Osteoblast (primary cell): ENCODE results near the gene TMEM63C. TPM values are rescaled to one million over a fixed set of nuclear protein-coding genes. Genes with fewer than 3 reads are reported as not detected.

Source experiments
- DNase-seq: peaks from one replicate; pipeline ENCODE4 v3.0.0; 2011; ENCODE audit warnings: low spot score, mixed read lengths; ENCODE audit not compliant: insufficient read length; ENCODE audit errors: missing footprints
- H2AFZ ChIP-seq: 2 replicates; pipeline ENCODE4 v1.6.0; 2011; ENCODE audit warnings: mild to moderate bottlenecking, low read length
- H3K27ac ChIP-seq: 2 replicates; pipeline ENCODE4 v1.5.1; 2011; ENCODE audit warnings: mild to moderate bottlenecking, low read depth, low read length, moderate library complexity
- H3K27me3 ChIP-seq: 2 replicates; pipeline ENCODE4 v1.6.0; 2012; ENCODE audit warnings: mild to moderate bottlenecking, control low read depth, inconsistent platforms, low read length, moderate library complexity; ENCODE audit not compliant: insufficient read depth
- H3K36me3 ChIP-seq: 2 replicates; pipeline ENCODE4 v1.5.1; 2011; ENCODE audit warnings: mild to moderate bottlenecking, low read length, control low read depth, moderate library complexity; ENCODE audit not compliant: insufficient read depth
- H3K4me1 ChIP-seq: 2 replicates; pipeline ENCODE4 v1.5.1; 2011; ENCODE audit warnings: mild to moderate bottlenecking, low read length, control low read depth, moderate library complexity; ENCODE audit not compliant: insufficient read depth
- H3K4me2 ChIP-seq: 2 replicates; pipeline ENCODE4 v1.6.0; 2011; ENCODE audit warnings: mild to moderate bottlenecking, low read length; ENCODE audit not compliant: insufficient read depth
- H3K4me3 ChIP-seq: fragments of 200-600 bp; sonication (generic); 3 replicates; pipeline ENCODE4 v1.5.1; 2012; ENCODE audit warnings: mild to moderate bottlenecking, low read length, inconsistent platforms; ENCODE audit not compliant: insufficient read depth
- H3K79me2 ChIP-seq: 2 replicates; pipeline ENCODE4 v1.6.0; 2012; ENCODE audit warnings: mild to moderate bottlenecking, low read length, control low read depth, inconsistent platforms; ENCODE audit not compliant: insufficient read depth
- H3K9me3 ChIP-seq: 2 replicates; pipeline ENCODE4 v1.5.1; 2011; ENCODE audit warnings: low read depth, low read length, control low read depth
- H4K20me1 ChIP-seq: 2 replicates; pipeline ENCODE4 v1.6.0; 2012; ENCODE audit warnings: mild to moderate bottlenecking, low read length, control low read depth; ENCODE audit not compliant: insufficient read depth
- CTCF ChIP-seq: IDR thresholded peaks from 2 replicates; pipeline ENCODE4 v1.5.1; 2011; ENCODE audit warnings: mild to moderate bottlenecking, low read depth, low read length, moderate library complexity; ENCODE audit errors: extremely low read depth
- total RNA-seq: library from RNA; depleted of rRNA; stranded (reverse); fragments of >200 nt; gene quantifications from 2 replicates; pipeline ENCODE4 v1.2.3, GENCODE V29; 2012

Gene TMEM63C
- total RNA-seq, 1 donor: 0.72 TPM

- no peak for TF ChIP-seq CTCF
- DNase-seq: no peak
- Histone ChIP-seq H2AFZ (no peak overlapping the region), H3K79me2 (no peaks in the 10 kb centered on the region), H3K4me2 (no peak overlapping the region), H4K20me1 (no peaks in the 10 kb centered on the region), H3K9me3 (no peaks in the 10 kb centered on the region), H3K27me3 (no peaks in the 10 kb centered on the region), H3K36me3 (peaks cover 14% of the 10 kb centered on the region), H3K27ac (no peak overlapping the region), H3K4me1 (no peaks in the 10 kb centered on the region), H3K4me3 (no peak overlapping the region)
Observed at GRCh38 chr14:77296906-77297305, 115.3 kb downstream of the TMEM63C start.

- Histone ChIP-seq H2AFZ (no peak overlapping the region), H3K4me3 (no peak overlapping the region), H3K4me2 (no peak overlapping the region), H3K4me1 (peaks cover 20% of the 10 kb centered on the region), H3K79me2 (no peaks in the 10 kb centered on the region), H3K27ac (no peak overlapping the region), H3K27me3 (no peaks in the 10 kb centered on the region), H3K36me3 (peaks cover 16% of the 10 kb centered on the region), H4K20me1 (peaks cover 8% of the 10 kb centered on the region), H3K9me3 (no peaks in the 10 kb centered on the region)
- no peak for DNase-seq
- TF ChIP-seq CTCF: no peak
Observed at GRCh38 chr14:77299771-77300170, 118.2 kb downstream of the TMEM63C start.

- H3K4me2 ChIP-seq: peak overlapping the region; percentile 9
- H4K20me1 ChIP-seq: peaks cover 8% of the 10 kb centered on the region
- peaks cover 13% of the 10 kb centered on the region for H3K36me3 ChIP-seq
- H3K4me1 ChIP-seq: peaks cover 20% of the 10 kb centered on the region
- no peak overlapping the region for H3K27ac ChIP-seq
- DNase-seq: peak; percentile 93
- H3K79me2 ChIP-seq: no peaks in the 10 kb centered on the region
- no peaks in the 10 kb centered on the region for H3K27me3 ChIP-seq
- no peaks in the 10 kb centered on the region for H3K9me3 ChIP-seq
- H3K4me3 ChIP-seq: no peak overlapping the region
- peak; percentile 97 for TF ChIP-seq CTCF
- peak overlapping the region; percentile 53 for H2AFZ ChIP-seq
Observed at GRCh38 chr14:77301103-77301502, 119.5 kb downstream of the TMEM63C start.

GRCh38 chr14:77302926-77303325, 121.3 kb downstream of the TMEM63C start:
- DNase-seq: peak; percentile 86
- Histone ChIP-seq H3K4me3 (no peak overlapping the region), H4K20me1 (peaks cover 8% of the 10 kb centered on the region), H3K9me3 (no peaks in the 10 kb centered on the region), H3K36me3 (peaks cover 10% of the 10 kb centered on the region), H3K4me2 (peak overlapping the region; percentile 66), H2AFZ (no peak overlapping the region), H3K27me3 (no peaks in the 10 kb centered on the region), H3K27ac (peak overlapping the region; percentile 96), H3K4me1 (peaks cover 30% of the 10 kb centered on the region), H3K79me2 (no peaks in the 10 kb centered on the region)
- TF ChIP-seq CTCF: no peak
